ENCODE data around the gene ETV7. TPM values are rescaled to one million over a fixed set of nuclear protein-coding genes. Genes with fewer than 3 reads are reported as not detected.

ETV7 gene
- total and polyA plus RNA-seq, 2 of the 13 experiments (the other 11 are each of a cell fraction or from before 2014, with no cell fraction given) = not detected

GRCh38 chr6:36350681-36351571 lies 36.5 kb downstream of the ETV7 start:
- intact Hi-C loops (cut with micrococcal nuclease; ENCODE audit: unreplicated experiment) (no loop called here), in situ Hi-C loops (cut with HindIII; ENCODE audit: extremely low pct_ligation_motif_present, low pct_unique_long_range_greater_than_20kb) (no loop called here)
- H3K4me1 ChIP-seq (ENCODE audit: insufficient read depth, low read length) = 0 out of 2 replicates have a peak, but pooled peaks cover 5% of the 10 kb centered on the region
- H3K27ac ChIP-seq (ENCODE audit: extremely low read length, insufficient read depth, low read length) = no peak overlapping the region
- FAIRE-seq = no peak
- ChIA-PET CTCF (ENCODE audit: low intra/inter-chr PET ratio, low total read pairs) (no interaction called here), POLR2A (no interaction called here)
- H4K20me1 ChIP-seq (ENCODE audit: insufficient read depth, low read length) = no peaks in the 10 kb centered on the region
- no peak overlapping the region for H3K4me3 ChIP-seq (replicated peaks in 1 of 3; ENCODE audit: insufficient read depth in 1 of 3, low read depth in 2 of 3, low read length in 3 of 3)
- H2AFZ ChIP-seq (ENCODE audit: low read length) = no peak overlapping the region
- no peak for ATAC-seq
- 51% methylated on average over 15 of the region's 15 CpGs for WGBS (ENCODE audit: low lambda C conversion rate)
- no peaks in the 10 kb centered on the region for H3K79me2 ChIP-seq (ENCODE audit: insufficient read depth, low read length)
- peaks cover 0 to 9% of the 10 kb centered on the region in 2 experiments; a peak in 3 of 5 replicates for H3K27me3 ChIP-seq (ENCODE audit: control insufficient read depth in 1 of 2, insufficient read depth in 2 of 2, low read length in 2 of 2)
- H3K9ac ChIP-seq (ENCODE audit: insufficient read depth, low read depth, low read length) = no peak overlapping the region
- no peaks in the 10 kb centered on the region for H3K9me3 ChIP-seq (ENCODE audit: low read length)
- no peak overlapping the region for H3K4me2 ChIP-seq (ENCODE audit: low read depth, low read length)
- DNase-seq (ENCODE audit: low spot score) = no peak
- no peak for TF ChIP-seq ZKSCAN5 (CRISPR knock-in tag; IDR thresholded peaks at IDR 0.05)
- no peak for TF ChIP-seq YY1 (IDR thresholded peaks at IDR 0.05; ENCODE audit: insufficient read depth, insufficient replicate concordance, low read depth, low read length)
- TF ChIP-seq ZNF709 (CRISPR knock-in tag; IDR thresholded peaks at IDR 0.05) = no peak
- TF ChIP-seq ZBTB7A (CRISPR knock-in tag; IDR thresholded peaks at IDR 0.05) = no peak
- TF ChIP-seq KDM2A (CRISPR knock-in tag; IDR thresholded peaks at IDR 0.05; ENCODE audit: borderline replicate concordance, low read depth) = no peak
- no peak for TF ChIP-seq DBP (CRISPR knock-in tag; IDR thresholded peaks at IDR 0.05; ENCODE audit: not compliant biosample characterization)
- H3K36me3 ChIP-seq (replicated peaks in 1 of 2; ENCODE audit: control insufficient read depth in 1 of 2, insufficient read depth in 2 of 2, low read length in 2 of 2) = no peaks in the 10 kb centered on the region
- no TSS peak for BruUV-seq (replicated peaks)

GRCh38 chr6:36350082-36350481 lies 37.4 kb downstream of the ETV7 start:
- DNase-seq (ENCODE audit: low spot score) = no peak
- intact Hi-C loops (cut with micrococcal nuclease; ENCODE audit: unreplicated experiment) = no loop called here
- POLR2A ChIA-PET = no interaction called here
- ATAC-seq = no peak
- BruUV-seq (replicated peaks) = no TSS peak
- Histone ChIP-seq H3K4me2 (ENCODE audit: low read depth, low read length) (no peak overlapping the region), H2AFZ (ENCODE audit: low read length) (no peak overlapping the region), H4K20me1 (ENCODE audit: insufficient read depth, low read length) (no peaks in the 10 kb centered on the region), H3K9ac (ENCODE audit: insufficient read depth, low read depth, low read length) (no peak overlapping the region), H3K27me3 (ENCODE audit: control insufficient read depth in 1 of 2, insufficient read depth in 2 of 2, low read length in 2 of 2) (peaks cover 0 to 9% of the 10 kb centered on the region in 2 experiments; a peak in 3 of 5 replicates), H3K4me1 (ENCODE audit: insufficient read depth, low read length) (0 out of 2 replicates have a peak, but pooled peaks cover 5% of the 10 kb centered on the region), H3K36me3 (replicated peaks in 1 of 2; ENCODE audit: control insufficient read depth in 1 of 2, insufficient read depth in 2 of 2, low read length in 2 of 2) (no peaks in the 10 kb centered on the region), H3K27ac (ENCODE audit: extremely low read length, insufficient read depth, low read length) (no peak overlapping the region), H3K9me3 (ENCODE audit: low read length) (no peaks in the 10 kb centered on the region), H3K4me3 (replicated peaks in 1 of 3; ENCODE audit: insufficient read depth in 1 of 3, low read depth in 2 of 3, low read length in 3 of 3) (no peak overlapping the region), H3K79me2 (ENCODE audit: insufficient read depth, low read length) (no peaks in the 10 kb centered on the region)
- in situ Hi-C loops (cut with HindIII; ENCODE audit: extremely low pct_ligation_motif_present, low pct_unique_long_range_greater_than_20kb) = no loop called here
- CTCF ChIA-PET (ENCODE audit: low intra/inter-chr PET ratio, low total read pairs) = no interaction called here
- no peak for FAIRE-seq
- 24% methylated on average over 4 of the region's 4 CpGs for WGBS (ENCODE audit: low lambda C conversion rate)
- TF ChIP-seq SYNCRIP (IDR thresholded peaks at IDR 0.05; ENCODE audit: insufficient read depth, low read depth, low read length) (no peak), ZBTB38 (CRISPR knock-in tag; IDR thresholded peaks at IDR 0.05) (no peak), EED (CRISPR knock-in tag; IDR thresholded peaks at IDR 0.05) (no peak), FOXK2 (IDR thresholded peaks at IDR 0.05) (no peak), ZNF251 (CRISPR knock-in tag; IDR thresholded peaks at IDR 0.05) (no peak), ZBTB33 (CRISPR knock-in tag; IDR thresholded peaks at IDR 0.05) (no peak), HOXA5 (CRISPR knock-in tag; IDR thresholded peaks at IDR 0.05) (no peak), ATF7-NPFF (CRISPR knock-in tag; IDR thresholded peaks at IDR 0.05; ENCODE audit: low read depth) (no peak), ZNF441 (CRISPR knock-in tag; IDR thresholded peaks at IDR 0.05; ENCODE audit: borderline replicate concordance) (no peak), NRL (CRISPR knock-in tag; IDR thresholded peaks at IDR 0.05; ENCODE audit: borderline replicate concordance) (no peak)
